A549 (cell line): ENCODE measurements around the gene TTC32.

Source experiments
- POLR2A ChIP-seq: IDR thresholded peaks from 2 replicates; pipeline ENCODE4 v1.6.1; 2012; ENCODE audit warnings: mild to moderate bottlenecking, low read length
- RAD21 ChIP-seq, 2 experiments: fragments of >200 bp in 1 of 2; sonication (Bioruptor Twin) in 1 of 2; formaldehyde crosslinking in 1 of 2; IDR thresholded peaks in 1 of 2; conservative IDR thresholded peaks in 1 of 2; 2 replicates in 1 of 2; 3 replicates in 1 of 2; pipeline ENCODE4 v1.6.1; 2012 to 2018; ENCODE audit warnings: inconsistent platforms in 1 of 2
- RFX5 ChIP-seq: fragments of 450-650 bp; IDR thresholded peaks from 2 replicates; pipeline ENCODE4 v1.7.1; 2014; ENCODE audit warnings: antibody characterized with exemption, mild to moderate bottlenecking, moderate library complexity
- TF ChIP-seq, protein P1 (sequence below): fragments of >200 bp; sonication (Bioruptor Twin); formaldehyde crosslinking; IDR thresholded peaks from 3 replicates; pipeline ENCODE4 v1.5.1; 2016

DNA sequence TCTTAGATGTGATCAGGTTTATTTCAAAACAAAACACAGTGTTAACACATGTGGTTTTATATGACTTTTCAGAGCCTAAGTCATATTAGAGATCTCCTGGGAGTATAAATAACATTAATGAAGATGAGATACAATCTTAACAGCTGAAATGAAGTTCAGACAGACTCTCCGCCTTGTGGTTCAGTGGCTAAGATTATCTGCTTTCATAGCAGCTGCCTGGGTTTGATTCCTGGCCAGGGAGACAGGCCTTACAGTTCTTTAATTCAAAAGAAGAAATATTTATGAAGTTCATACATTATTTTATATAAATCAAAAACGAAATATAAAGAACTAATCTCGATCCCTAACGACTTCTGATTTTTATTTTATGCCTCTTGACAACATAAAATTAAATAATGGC lies 35.2 kb upstream of the TTC32 start:
- TF ChIP-seq, protein P1, sequence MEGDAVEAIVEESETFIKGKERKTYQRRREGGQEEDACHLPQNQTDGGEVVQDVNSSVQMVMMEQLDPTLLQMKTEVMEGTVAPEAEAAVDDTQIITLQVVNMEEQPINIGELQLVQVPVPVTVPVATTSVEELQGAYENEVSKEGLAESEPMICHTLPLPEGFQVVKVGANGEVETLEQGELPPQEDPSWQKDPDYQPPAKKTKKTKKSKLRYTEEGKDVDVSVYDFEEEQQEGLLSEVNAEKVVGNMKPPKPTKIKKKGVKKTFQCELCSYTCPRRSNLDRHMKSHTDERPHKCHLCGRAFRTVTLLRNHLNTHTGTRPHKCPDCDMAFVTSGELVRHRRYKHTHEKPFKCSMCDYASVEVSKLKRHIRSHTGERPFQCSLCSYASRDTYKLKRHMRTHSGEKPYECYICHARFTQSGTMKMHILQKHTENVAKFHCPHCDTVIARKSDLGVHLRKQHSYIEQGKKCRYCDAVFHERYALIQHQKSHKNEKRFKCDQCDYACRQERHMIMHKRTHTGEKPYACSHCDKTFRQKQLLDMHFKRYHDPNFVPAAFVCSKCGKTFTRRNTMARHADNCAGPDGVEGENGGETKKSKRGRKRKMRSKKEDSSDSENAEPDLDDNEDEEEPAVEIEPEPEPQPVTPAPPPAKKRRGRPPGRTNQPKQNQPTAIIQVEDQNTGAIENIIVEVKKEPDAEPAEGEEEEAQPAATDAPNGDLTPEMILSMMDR, result no peak
- TF ChIP-seq RAD21 (conservative IDR thresholded peaks at IDR 0.05 in 1 of 2, IDR thresholded peaks at IDR 0.05 in 1 of 2), result no peak
- no peak for TF ChIP-seq RFX5
- no peak for TF ChIP-seq POLR2A
